ENCODE measurements around the gene ZNF185. TPM values are rescaled to one million over a fixed set of nuclear protein-coding genes. Genes with fewer than 3 reads are reported as not detected.

ZNF185 gene
- total and polyA plus RNA-seq, 2 of the 8 experiments (the other 6 are each of a cell fraction or from before 2014, with no cell fraction given): 15.6 to 20.1 TPM

- no peak for TF ChIP-seq RFX5 (IDR thresholded peaks at IDR 0.05; ENCODE audit: borderline replicate concordance, low read depth, low read length)
- no peak for TF ChIP-seq HDAC6 (IDR thresholded peaks at IDR 0.05; ENCODE audit: low read depth, low read length)
- no peak for TF ChIP-seq SP2 (IDR thresholded peaks at IDR 0.05; ENCODE audit: low read length)
- TF ChIP-seq GTF2F1 (IDR thresholded peaks at IDR 0.05; ENCODE audit: borderline replicate concordance, low read depth, low read length): no peak
Observed at GRCh38 chrX:152876931-152877840, 20.7 kb upstream of the ZNF185 start (continued).

Measured in H1 (cell line).